Endodermal cell (in vitro differentiated cells): Measurements from ENCODE around the gene PARVA. TPM values are rescaled to one million over a fixed set of nuclear protein-coding genes. Genes with fewer than 3 reads are reported as not detected.

ENCODE experiments used
- DNase-seq: peaks from one replicate; pipeline ENCODE4 v3.0.0-alpha.2; 2017
- H3K27ac ChIP-seq: 2 replicates; pipeline ENCODE4 v1.5.1; 2013; ENCODE audit warnings: mild to moderate bottlenecking, low read depth, low read length, moderate library complexity
- H3K27me3 ChIP-seq: 2 replicates; pipeline ENCODE4 v1.6.1; 2013; ENCODE audit warnings: mild to moderate bottlenecking, low read length, moderate library complexity; ENCODE audit not compliant: insufficient read depth, control insufficient read depth, poor library complexity, severe bottlenecking
- H3K36me3 ChIP-seq: 2 replicates; pipeline ENCODE4 v1.7.0; 2013; ENCODE audit warnings: mild to moderate bottlenecking, low read length, moderate library complexity; ENCODE audit not compliant: control insufficient read depth, insufficient read depth
- H3K4me1 ChIP-seq: one replicate; pipeline ENCODE4 v1.7.0; 2013; ENCODE audit warnings: low read length; ENCODE audit not compliant: control insufficient read depth, insufficient read depth
- H3K4me3 ChIP-seq: 2 replicates; pipeline ENCODE4 v1.5.1; 2013; ENCODE audit warnings: mild to moderate bottlenecking, low read length, moderate library complexity
- H3K9ac ChIP-seq: 2 replicates; pipeline ENCODE4 v1.6.1; 2013; ENCODE audit warnings: mild to moderate bottlenecking, low read length, moderate library complexity; ENCODE audit not compliant: poor library complexity, severe bottlenecking; ENCODE audit errors: extremely low read depth
- H3K9me3 ChIP-seq: 2 replicates; pipeline ENCODE4 v1.6.1; 2013; ENCODE audit warnings: mild to moderate bottlenecking, low read length, moderate library complexity; ENCODE audit not compliant: control insufficient read depth
- H3K27ac Mint-ChIP-seq: 2 replicates; pipeline ENCODE4 v1.8.0; 2020; ENCODE audit warnings: mixed read lengths
- H3K27me3 Mint-ChIP-seq: 2 replicates; pipeline ENCODE4 v1.8.0; 2021; ENCODE audit warnings: mild to moderate bottlenecking, mixed read lengths; ENCODE audit not compliant: insufficient read depth
- H3K36me3 Mint-ChIP-seq: 2 replicates; pipeline ENCODE4 v1.8.0; 2020; ENCODE audit warnings: low read depth, mixed read lengths
- H3K4me1 Mint-ChIP-seq: 2 replicates; pipeline ENCODE4 v1.8.0; 2020; ENCODE audit warnings: mixed read lengths
- H3K4me3 Mint-ChIP-seq: 2 replicates; pipeline ENCODE4 v1.8.0; 2020; ENCODE audit warnings: mild to moderate bottlenecking, moderate library complexity, mixed read lengths
- H3K9me3 Mint-ChIP-seq: 2 replicates; pipeline ENCODE4 v1.8.0; 2020; ENCODE audit warnings: mild to moderate bottlenecking, mixed read lengths
- WGBS, 2 experiments: methylation state at CpG; one replicate each; pipeline versions ENCODE4 v1.1.5 to v1.1.7; 2013; ENCODE audit warnings: missing lambda C conversion rate in 2 of 2, mixed read lengths in 1 of 2; ENCODE audit not compliant: insufficient coverage in 1 of 2, insufficient read length in 1 of 2; 5-methylcytosine and 5-hydroxymethylcytosine counted together
- total RNA-seq, 2 donors: library from RNA; stranded (reverse); fragmentation: NEBNext Ultra II Directional in 1 of 2; extraction: Animal tissue kit (Norgen Biotek cat#: 25700) in 1 of 2; gene quantifications; 2 replicates in 1 of 2; 3 replicates in 1 of 2; pipeline ENCODE4 v1.2.1, GENCODE V29; 2021
- TF ChIP-seq, protein P1 (sequence below): fragments of 200-600 bp; sonication (generic); conservative IDR thresholded peaks from 2 replicates; pipeline ENCODE4 v1.5.0; 2021; ENCODE audit warnings: antibody characterized with exemption, mild to moderate bottlenecking

PARVA gene
- total RNA-seq, 2 donors from 2014 or later: 27.3 to 37.3 TPM

DNA sequence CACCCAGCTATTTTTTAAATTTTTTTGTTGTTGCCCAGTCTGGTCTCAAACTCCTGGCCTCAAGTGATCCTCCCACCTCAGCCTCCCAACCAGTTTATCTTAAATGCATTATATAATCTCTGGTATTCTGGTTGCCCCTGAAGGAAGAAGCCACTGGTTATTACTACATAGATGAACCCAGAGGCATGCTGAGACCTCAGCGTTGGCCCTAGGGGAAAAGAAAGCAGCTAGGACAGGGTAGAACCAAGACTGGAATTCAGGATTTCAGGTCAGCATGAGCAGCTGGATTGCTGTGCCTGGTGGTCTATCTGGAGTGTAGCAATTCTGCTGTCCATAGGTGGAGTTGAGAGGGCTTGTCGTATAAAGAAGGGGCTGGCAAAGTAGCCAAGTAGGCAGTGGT is 67.2 kb downstream of the PARVA start:
- no peak for DNase-seq
- Mint-ChIP-seq H3K36me3 (peaks cover 11% of the 10 kb centered on the region), H3K27ac (no peak overlapping the region), H3K4me1 (no peaks in the 10 kb centered on the region), H3K4me3 (no peak overlapping the region), H3K9me3 (peaks cover 7% of the 10 kb centered on the region), H3K27me3 (no peaks in the 10 kb centered on the region)
- peaks cover 10% of the 10 kb centered on the region for H3K9me3 ChIP-seq
- no peak overlapping the region for H3K9ac ChIP-seq
- TF ChIP-seq, protein P1, sequence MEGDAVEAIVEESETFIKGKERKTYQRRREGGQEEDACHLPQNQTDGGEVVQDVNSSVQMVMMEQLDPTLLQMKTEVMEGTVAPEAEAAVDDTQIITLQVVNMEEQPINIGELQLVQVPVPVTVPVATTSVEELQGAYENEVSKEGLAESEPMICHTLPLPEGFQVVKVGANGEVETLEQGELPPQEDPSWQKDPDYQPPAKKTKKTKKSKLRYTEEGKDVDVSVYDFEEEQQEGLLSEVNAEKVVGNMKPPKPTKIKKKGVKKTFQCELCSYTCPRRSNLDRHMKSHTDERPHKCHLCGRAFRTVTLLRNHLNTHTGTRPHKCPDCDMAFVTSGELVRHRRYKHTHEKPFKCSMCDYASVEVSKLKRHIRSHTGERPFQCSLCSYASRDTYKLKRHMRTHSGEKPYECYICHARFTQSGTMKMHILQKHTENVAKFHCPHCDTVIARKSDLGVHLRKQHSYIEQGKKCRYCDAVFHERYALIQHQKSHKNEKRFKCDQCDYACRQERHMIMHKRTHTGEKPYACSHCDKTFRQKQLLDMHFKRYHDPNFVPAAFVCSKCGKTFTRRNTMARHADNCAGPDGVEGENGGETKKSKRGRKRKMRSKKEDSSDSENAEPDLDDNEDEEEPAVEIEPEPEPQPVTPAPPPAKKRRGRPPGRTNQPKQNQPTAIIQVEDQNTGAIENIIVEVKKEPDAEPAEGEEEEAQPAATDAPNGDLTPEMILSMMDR: no peak
- no peak overlapping the region for H3K4me3 ChIP-seq
- no peaks in the 10 kb centered on the region for H3K4me1 ChIP-seq
- H3K27ac ChIP-seq: no peak overlapping the region
- H3K27me3 ChIP-seq: no peaks in the 10 kb centered on the region
- peaks cover 9% of the 10 kb centered on the region for H3K36me3 ChIP-seq
- 72 to 84% methylated on average over 2 of the region's 2 CpGs for WGBS, 2 experiments

DNA sequence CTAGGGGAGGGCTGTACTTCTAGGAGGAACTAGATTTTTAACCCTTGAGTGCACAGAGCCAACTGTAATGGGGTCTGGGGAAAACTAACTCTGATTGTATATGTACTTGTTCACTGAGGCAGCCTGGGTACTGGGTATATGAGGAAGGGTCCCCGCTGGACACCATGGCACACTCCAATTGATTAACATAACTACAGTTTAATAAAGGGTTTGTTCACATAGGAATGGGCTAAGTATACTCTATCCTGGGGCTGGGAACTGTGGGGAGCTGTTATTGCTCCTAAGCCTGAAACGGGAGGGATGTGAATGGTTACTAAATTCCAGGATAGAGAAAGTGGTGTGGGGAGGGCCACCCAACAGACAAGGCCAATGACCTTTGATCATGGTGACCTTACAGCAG is 67.6 kb downstream of the PARVA start:
- TF ChIP-seq, protein P1: no peak
- no peaks in the 10 kb centered on the region for H3K4me1 ChIP-seq
- H3K36me3 Mint-ChIP-seq: peaks cover 7% of the 10 kb centered on the region
- peaks cover 8% of the 10 kb centered on the region for H3K9me3 ChIP-seq
- H3K9ac ChIP-seq: no peak overlapping the region
- no peak overlapping the region for H3K4me3 ChIP-seq
- no peaks in the 10 kb centered on the region for H3K27me3 Mint-ChIP-seq
- no peak for DNase-seq
- H3K27ac Mint-ChIP-seq: no peak overlapping the region
- no peaks in the 10 kb centered on the region for H3K27me3 ChIP-seq
- no peaks in the 10 kb centered on the region for H3K4me1 Mint-ChIP-seq
- no peak overlapping the region for H3K4me3 Mint-ChIP-seq
- peaks cover 9% of the 10 kb centered on the region for H3K36me3 ChIP-seq
- peaks cover 3% of the 10 kb centered on the region for H3K9me3 Mint-ChIP-seq
- 90% methylated on average over 1 of the region's 2 CpGs; no CpG with 5 or more reads in 1 of the 2 experiments for WGBS, 2 experiments
- no peak overlapping the region for H3K27ac ChIP-seq

DNA sequence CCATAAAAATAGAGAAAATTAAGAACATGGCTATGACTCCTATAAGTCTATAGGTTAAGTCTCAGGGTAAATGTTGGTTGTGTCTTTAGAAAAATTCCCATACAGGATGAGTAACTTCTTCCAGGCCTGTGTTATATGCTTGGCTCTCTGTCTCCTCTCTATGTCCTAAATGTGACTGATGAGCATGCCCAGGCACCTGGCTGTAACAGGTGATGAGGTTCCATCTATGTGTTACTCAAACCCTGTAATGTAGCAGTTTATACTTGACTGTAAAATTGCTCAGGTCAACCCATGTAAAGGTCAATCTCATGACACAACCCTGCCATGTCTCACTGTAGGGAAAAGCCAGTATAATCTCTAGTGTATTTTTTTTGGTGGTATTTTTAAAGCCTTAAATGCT is 69.5 kb downstream of the PARVA start:
- H3K9me3 ChIP-seq: no peaks in the 10 kb centered on the region
- peaks cover 9% of the 10 kb centered on the region for H3K36me3 ChIP-seq
- no peaks in the 10 kb centered on the region for H3K27me3 ChIP-seq
- Mint-ChIP-seq H3K9me3 (no peaks in the 10 kb centered on the region), H3K36me3 (peaks cover 5% of the 10 kb centered on the region), H3K27me3 (no peaks in the 10 kb centered on the region), H3K4me3 (no peak overlapping the region), H3K4me1 (no peaks in the 10 kb centered on the region), H3K27ac (no peak overlapping the region)
- DNase-seq: no peak
- TF ChIP-seq, protein P1: no peak
- H3K27ac ChIP-seq: no peak overlapping the region
- no peaks in the 10 kb centered on the region for H3K4me1 ChIP-seq
- no peak overlapping the region for H3K4me3 ChIP-seq
- H3K9ac ChIP-seq: no peak overlapping the region
